Activated naive CD4-positive, alpha-beta T cell (primary cell): ENCODE data around the gene PSTK.

ENCODE experiments used
- DNase-seq, 4 experiments: peaks; one replicate each; lab custom pipeline; 2025; lab: John Stamatoyannopoulos, UW

Gene PSTK

GRCh38 chr10:123019941-123020703 lies 39.9 kb downstream of the PSTK start:
- no peak for DNase-seq

DNA sequence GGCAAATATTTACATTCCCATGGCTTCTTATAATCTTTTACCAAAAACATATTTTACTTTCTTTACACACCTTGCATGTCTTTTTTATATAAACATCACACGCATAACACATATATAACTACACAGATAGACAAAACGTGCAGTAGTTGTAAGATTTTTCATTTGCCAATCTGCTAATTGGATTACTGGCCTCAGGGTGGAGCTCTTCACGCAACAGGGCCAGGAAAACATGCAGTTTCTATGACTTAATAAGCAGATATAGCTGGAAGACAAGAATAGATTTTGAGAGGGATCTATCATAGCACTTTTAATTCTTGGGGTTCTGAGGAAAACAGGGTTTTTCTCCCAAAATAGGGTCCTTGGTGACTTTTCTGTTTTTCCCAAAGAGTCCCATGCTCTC lies 41.3 kb downstream of the PSTK start:
- no peak for DNase-seq

DNA sequence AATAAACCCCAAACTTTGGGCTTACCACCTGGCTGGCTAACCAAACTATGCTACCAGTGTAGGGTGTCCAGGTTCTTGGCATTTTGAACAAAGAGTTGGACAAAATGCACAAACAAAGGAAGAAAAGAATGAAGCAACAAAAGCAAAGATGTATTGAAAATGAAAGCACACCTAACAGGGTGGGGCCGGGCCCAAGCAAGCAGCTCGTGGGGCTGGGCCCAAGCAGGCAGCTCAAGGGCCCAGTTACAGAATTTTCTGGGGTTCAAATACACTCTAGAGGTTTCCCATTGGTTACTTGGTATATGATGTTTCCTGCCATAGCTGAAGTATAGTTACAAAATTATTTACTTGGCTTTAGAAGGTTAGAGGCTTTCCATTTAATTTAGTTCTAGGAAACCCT lies 44.3 kb downstream of the PSTK start:
- no peak for DNase-seq

DNA sequence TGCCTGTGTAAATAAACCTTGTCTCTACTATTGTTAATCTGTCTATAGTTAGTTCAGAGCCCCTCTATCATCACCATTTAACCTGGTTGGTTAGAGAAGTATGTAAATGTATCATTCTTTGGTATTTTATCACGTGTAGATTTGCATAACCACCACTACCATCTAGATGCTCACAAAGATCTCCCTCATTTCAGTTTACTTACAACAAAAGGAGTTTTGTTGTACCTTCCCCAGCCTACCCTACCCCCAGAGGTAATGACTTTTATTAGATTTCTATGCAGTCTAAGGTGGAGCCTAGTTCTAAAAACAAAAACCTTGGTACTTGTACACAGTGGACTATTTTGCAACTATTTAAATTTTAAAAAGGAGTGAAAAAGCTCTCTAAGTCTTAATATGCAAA lies 46.1 kb downstream of the PSTK start:
- DNase-seq: no peak

DNA sequence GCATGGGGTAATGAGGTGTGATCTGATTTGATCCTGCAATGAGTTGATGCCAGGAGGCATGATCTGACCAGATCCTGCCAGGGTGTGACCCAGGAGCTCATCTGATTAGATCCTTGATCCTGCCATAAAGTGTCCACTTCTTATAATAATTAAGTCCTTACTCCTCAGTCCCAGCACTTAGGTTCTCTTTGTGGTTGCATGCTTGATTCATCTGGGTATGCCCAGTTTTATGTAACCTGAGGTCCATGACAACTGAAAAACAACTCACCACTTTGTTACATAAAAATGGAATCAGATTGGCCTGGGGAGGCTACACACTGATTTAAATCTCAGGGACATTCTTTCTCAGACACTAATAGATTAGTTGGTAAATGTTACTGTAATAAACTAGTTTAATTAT lies 47.7 kb downstream of the PSTK start:
- DNase-seq: no peak

DNA sequence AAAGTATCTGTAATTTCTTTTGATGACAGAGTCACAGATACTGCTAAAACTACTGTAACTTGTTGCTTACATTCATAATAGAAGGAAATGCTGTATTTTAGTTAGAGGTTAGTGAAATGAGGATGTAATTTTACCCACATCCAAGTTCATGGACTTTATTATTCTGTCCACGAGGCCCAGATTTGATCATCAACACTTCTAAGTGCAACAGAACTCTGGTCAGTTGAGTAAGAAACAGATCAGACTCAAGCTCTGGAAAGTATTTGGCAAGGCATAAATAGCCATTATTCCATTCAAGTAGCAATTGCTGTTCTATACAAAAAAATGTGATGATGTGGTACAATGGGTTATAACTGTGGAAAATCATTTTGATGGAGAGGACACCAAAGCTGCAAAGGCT lies 50.9 kb downstream of the PSTK start:
- DNase-seq: no peak

GRCh38 chr10:123034332-123034731 lies 54.1 kb downstream of the PSTK start:
- no peak for DNase-seq

DNA sequence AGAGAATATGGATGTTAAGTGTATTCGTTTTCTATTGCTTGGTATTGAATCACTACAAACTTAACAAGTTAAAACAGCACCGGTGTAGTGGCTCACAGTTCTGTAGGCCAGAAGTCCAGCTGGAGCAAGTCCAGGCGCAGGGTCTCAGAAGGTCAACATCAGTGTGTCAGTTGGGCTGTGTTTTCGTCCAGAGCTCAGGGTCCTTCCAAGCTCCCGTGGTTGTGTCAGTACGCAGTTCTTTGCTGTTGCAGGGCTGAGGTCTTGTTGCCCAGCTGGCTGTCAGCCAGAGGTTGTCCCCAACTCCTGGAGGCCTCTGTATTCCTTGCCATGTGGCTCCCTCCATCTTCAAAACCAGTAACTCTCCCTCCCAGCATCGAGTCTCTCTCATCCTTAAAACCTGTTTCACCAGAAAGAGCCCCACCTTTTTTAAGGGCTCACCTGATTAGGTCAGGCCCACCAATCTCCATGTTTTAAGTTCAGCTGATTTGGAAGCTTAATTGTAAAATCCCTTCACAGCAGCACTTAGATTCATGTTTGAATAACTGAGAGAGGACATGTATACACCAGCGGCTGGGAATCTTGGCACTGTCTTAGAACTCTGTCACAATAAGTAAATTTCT lies 55.4 kb downstream of the PSTK start:
- no peak for DNase-seq

GRCh38 chr10:123038782-123039631 lies 58.8 kb downstream of the PSTK start:
- no peak for DNase-seq

DNA sequence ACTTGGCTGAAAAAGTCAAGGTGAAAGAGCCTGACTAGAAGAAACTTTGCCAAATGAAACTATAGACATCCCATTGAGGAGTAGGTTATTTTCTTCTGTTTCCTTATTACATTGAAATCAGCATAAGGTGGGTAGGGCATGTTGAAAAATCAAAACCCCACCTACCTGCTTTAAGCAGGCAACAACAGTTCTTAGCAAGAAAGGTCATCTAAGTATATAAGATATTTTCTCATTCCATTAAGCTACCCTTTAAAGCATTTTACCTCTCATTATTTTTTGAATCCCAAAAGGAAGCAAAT lies 59.4 kb downstream of the PSTK start:
- DNase-seq: no peak
